Keratinocyte (primary cell): Measurements from ENCODE around the gene DIP2C. TPM values are rescaled to one million over a fixed set of nuclear protein-coding genes. Genes with fewer than 3 reads are reported as not detected.

ENCODE experiments used
- DNase-seq: peaks from one replicate; pipeline ENCODE4 v3.0.0-alpha.2; 2011; ENCODE audit warnings: low read depth, missing footprints, low spot score
- FAIRE-seq: peaks from 2 replicates; lab custom pipeline; 2011; peaks lifted over from hg19 to GRCh38; lab: Jason Lieb, UNC
- H2AFZ ChIP-seq: 2 replicates; pipeline ENCODE4 v1.6.0; 2012; ENCODE audit warnings: low read length, control low read depth, inconsistent platforms; ENCODE audit not compliant: control insufficient read depth
- H3K27ac ChIP-seq: 2 replicates; pipeline ENCODE4 v1.5.1; 2011; ENCODE audit warnings: low read length; ENCODE audit not compliant: control insufficient read depth, insufficient read depth
- H3K27me3 ChIP-seq: 3 replicates; pipeline ENCODE4 v1.6.0; 2011; ENCODE audit warnings: low read length; ENCODE audit not compliant: control insufficient read depth, insufficient read depth; ENCODE audit errors: extremely low read depth
- H3K36me3 ChIP-seq, 2 experiments: 2 replicates in 1 of 2; 3 replicates in 1 of 2; pipeline ENCODE4 v1.5.1; 2011; ENCODE audit warnings: low read length in 2 of 2, mild to moderate bottlenecking in 1 of 2; ENCODE audit not compliant: control insufficient read depth in 2 of 2, insufficient read depth in 2 of 2; ENCODE audit errors: extremely low read depth in 1 of 2
- H3K4me1 ChIP-seq: 3 replicates; pipeline ENCODE4 v1.5.1; 2011; ENCODE audit warnings: low read length; ENCODE audit not compliant: control insufficient read depth, insufficient read depth; ENCODE audit errors: extremely low read depth
- H3K4me2 ChIP-seq: 3 replicates; pipeline ENCODE4 v1.6.0; 2011; ENCODE audit warnings: low read depth, low read length; ENCODE audit not compliant: control insufficient read depth, insufficient read depth; ENCODE audit errors: extremely low read depth
- H3K4me3 ChIP-seq, 3 experiments: fragments of 200-600 bp in 1 of 3; sonication (generic) in 1 of 3; 2 replicates in 2 of 3; 3 replicates in 1 of 3; pipeline ENCODE4 v1.5.1; 2011 to 2016; ENCODE audit warnings: low read length in 3 of 3, mild to moderate bottlenecking in 3 of 3, control low read depth in 2 of 3, inconsistent platforms in 1 of 3, low read depth in 1 of 3, mixed read lengths in 1 of 3, mixed run types in 1 of 3, moderate library complexity in 1 of 3; ENCODE audit not compliant: control insufficient read depth in 2 of 3, insufficient read depth in 2 of 3; ENCODE audit errors: extremely low read depth in 1 of 3
- H3K79me2 ChIP-seq: 2 replicates; pipeline ENCODE4 v1.6.0; 2012; ENCODE audit warnings: low read length; ENCODE audit not compliant: control insufficient read depth, insufficient read depth
- H3K9ac ChIP-seq: 3 replicates; pipeline ENCODE4 v1.6.0; 2011; ENCODE audit warnings: low read length; ENCODE audit not compliant: control insufficient read depth, insufficient read depth; ENCODE audit errors: extremely low read depth
- H3K9me1 ChIP-seq: 3 replicates; pipeline ENCODE4 v1.6.0; 2011; ENCODE audit warnings: low read length; ENCODE audit not compliant: control insufficient read depth, insufficient read depth; ENCODE audit errors: extremely low read depth
- H3K9me3 ChIP-seq: 2 replicates; pipeline ENCODE4 v1.5.1; 2012; ENCODE audit warnings: low read depth, low read length; ENCODE audit not compliant: control insufficient read depth
- H4K20me1 ChIP-seq: 3 replicates; pipeline ENCODE4 v1.6.0; 2011; ENCODE audit warnings: low read length; ENCODE audit not compliant: control insufficient read depth, insufficient read depth; ENCODE audit errors: extremely low read depth
- EZH2 ChIP-seq: IDR thresholded peaks from one replicate; pipeline ENCODE4 v1.6.1; 2012; ENCODE audit warnings: inconsistent platforms, mild to moderate bottlenecking, low read length, moderate library complexity
- dilution Hi-C: fragments of 300-500 bp; cut with MboI; formaldehyde crosslinking; loops from one replicate; pipeline ENCODE4 v1.7.0; 2020; ENCODE audit warnings: low sequenced_read_pairs; ENCODE audit not compliant: extremely low pct_ligation_motif_present
- polyA plus RNA-seq, 5 experiments: library from polyadenylated mRNA; depleted of rRNA in 3 of 5; stranded (reverse) in 3 of 5; stranded (forward) in 1 of 5; unstranded in 1 of 5; fragments of >200 nt; gene quantifications; 1 replicate in 1 of 5; 2 replicates in 3 of 5; 3 replicates in 1 of 5; pipeline versions ENCODE4 v1.2.1 to v1.2.3, GENCODE V29; 2011 to 2012; ENCODE audit warnings: missing spikeins in 2 of 5, low read depth in 1 of 5, low replicate concordance in 1 of 5
- TF ChIP-seq, protein P1 (sequence below), 3 experiments: IDR thresholded peaks in 1 of 3; conservative IDR thresholded peaks in 1 of 3; optimal IDR thresholded peaks in 1 of 3; 2 replicates in 2 of 3; 3 replicates in 1 of 3; pipeline versions ENCODE3 to v1.5.1; 2011; ENCODE audit warnings: low read length in 3 of 3, mild to moderate bottlenecking in 3 of 3, moderate library complexity in 2 of 3, control low read depth in 1 of 3, inconsistent platforms in 1 of 3; ENCODE audit not compliant: insufficient read depth in 2 of 3; ENCODE audit errors: extremely low read depth in 1 of 3

The DIP2C gene
- polyA plus RNA-seq, 1 donor (not counting 4 experiments of a cell fraction or from before 2014, with no cell fraction given), result 1.3 TPM

DNA sequence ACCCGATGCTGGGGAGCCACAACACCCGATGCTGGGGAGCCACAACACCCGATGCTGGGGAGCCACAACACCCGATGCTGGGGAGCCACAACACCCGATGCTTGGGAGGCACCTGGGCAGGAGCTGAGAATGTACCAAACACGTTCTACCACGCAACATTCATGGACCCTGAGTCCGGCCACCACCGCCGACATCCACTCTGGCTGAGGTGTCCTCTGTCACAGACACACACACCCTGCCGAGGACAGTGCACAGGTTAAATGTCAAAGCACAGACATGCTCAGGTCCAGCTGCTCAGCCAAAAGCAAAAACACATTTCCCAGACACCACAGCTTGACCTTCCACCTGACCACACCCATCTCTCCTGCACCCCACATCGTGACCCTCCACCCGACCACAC is 148.4 kb downstream of the DIP2C start:
- H3K9me1 ChIP-seq, result no peaks in the 10 kb centered on the region
- DNase-seq (no peak), FAIRE-seq (no peak)
- no peak overlapping the region for H3K9ac ChIP-seq
- dilution Hi-C loops, result no loop called here
- H3K4me1 ChIP-seq, result no peaks in the 10 kb centered on the region
- no peaks in the 10 kb centered on the region for H3K79me2 ChIP-seq
- no peaks in the 10 kb centered on the region for H3K9me3 ChIP-seq
- H3K36me3 ChIP-seq, result no peaks in the 10 kb centered on the region
- H3K27me3 ChIP-seq, result no peaks in the 10 kb centered on the region
- H3K27ac ChIP-seq, result no peak overlapping the region
- TF ChIP-seq, protein P1, sequence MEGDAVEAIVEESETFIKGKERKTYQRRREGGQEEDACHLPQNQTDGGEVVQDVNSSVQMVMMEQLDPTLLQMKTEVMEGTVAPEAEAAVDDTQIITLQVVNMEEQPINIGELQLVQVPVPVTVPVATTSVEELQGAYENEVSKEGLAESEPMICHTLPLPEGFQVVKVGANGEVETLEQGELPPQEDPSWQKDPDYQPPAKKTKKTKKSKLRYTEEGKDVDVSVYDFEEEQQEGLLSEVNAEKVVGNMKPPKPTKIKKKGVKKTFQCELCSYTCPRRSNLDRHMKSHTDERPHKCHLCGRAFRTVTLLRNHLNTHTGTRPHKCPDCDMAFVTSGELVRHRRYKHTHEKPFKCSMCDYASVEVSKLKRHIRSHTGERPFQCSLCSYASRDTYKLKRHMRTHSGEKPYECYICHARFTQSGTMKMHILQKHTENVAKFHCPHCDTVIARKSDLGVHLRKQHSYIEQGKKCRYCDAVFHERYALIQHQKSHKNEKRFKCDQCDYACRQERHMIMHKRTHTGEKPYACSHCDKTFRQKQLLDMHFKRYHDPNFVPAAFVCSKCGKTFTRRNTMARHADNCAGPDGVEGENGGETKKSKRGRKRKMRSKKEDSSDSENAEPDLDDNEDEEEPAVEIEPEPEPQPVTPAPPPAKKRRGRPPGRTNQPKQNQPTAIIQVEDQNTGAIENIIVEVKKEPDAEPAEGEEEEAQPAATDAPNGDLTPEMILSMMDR (optimal IDR thresholded peaks at IDR 0.05 in 1 of 3, IDR thresholded peaks at IDR 0.05 in 1 of 3, conservative IDR thresholded peaks at IDR 0.05 in 1 of 3; ENCODE audit: extremely low read depth in 1 of 3, insufficient read depth in 2 of 3, low read length in 3 of 3), result no peak
- TF ChIP-seq EZH2, result no peak
- H3K4me3 ChIP-seq, result no peak overlapping the region
- no peak overlapping the region for H2AFZ ChIP-seq
- no peaks in the 10 kb centered on the region for H4K20me1 ChIP-seq
- no peak overlapping the region for H3K4me2 ChIP-seq

DNA sequence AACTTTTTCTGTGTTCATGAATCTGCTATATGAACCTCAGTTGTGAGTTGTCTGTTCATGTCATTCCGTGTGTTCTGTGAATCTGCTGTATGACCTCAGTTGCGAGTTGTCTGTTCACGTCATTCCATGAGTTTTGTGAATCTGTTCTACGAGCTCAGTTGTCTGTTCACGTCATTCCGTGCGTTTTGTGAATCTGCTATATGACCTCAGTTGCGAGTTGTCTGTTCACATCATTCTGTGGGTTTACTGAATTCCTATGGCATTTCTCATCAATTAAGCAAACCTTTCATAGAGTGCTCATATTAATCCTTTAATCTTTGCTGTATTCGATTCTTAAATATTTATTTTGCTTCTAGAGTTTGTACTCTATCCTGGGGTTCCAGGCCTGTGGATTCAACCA is 150.6 kb downstream of the DIP2C start:
- H3K27me3 ChIP-seq, result no peaks in the 10 kb centered on the region
- H3K4me2 ChIP-seq, result no peak overlapping the region
- H2AFZ ChIP-seq, result no peak overlapping the region
- H3K4me3 ChIP-seq, result no peak overlapping the region
- no peaks in the 10 kb centered on the region for H3K79me2 ChIP-seq
- H3K27ac ChIP-seq, result no peak overlapping the region
- TF ChIP-seq, protein P1 (optimal IDR thresholded peaks at IDR 0.05 in 1 of 3, IDR thresholded peaks at IDR 0.05 in 1 of 3, conservative IDR thresholded peaks at IDR 0.05 in 1 of 3; ENCODE audit: extremely low read depth in 1 of 3, insufficient read depth in 2 of 3, low read length in 3 of 3), result no peak
- TF ChIP-seq EZH2, result no peak
- no peaks in the 10 kb centered on the region for H3K9me1 ChIP-seq
- no peak overlapping the region for H3K9ac ChIP-seq
- no peak for DNase-seq
- H4K20me1 ChIP-seq, result no peaks in the 10 kb centered on the region
- H3K36me3 ChIP-seq, result no peaks in the 10 kb centered on the region
- no peak for FAIRE-seq
- dilution Hi-C loops, result no loop called here
- no peaks in the 10 kb centered on the region for H3K4me1 ChIP-seq
- H3K9me3 ChIP-seq, result no peaks in the 10 kb centered on the region
